HepG2 (cell line): ENCODE data around the gene TMEM63C. TPM values are rescaled to one million over a fixed set of nuclear protein-coding genes. Genes with fewer than 3 reads are reported as not detected.

Experiments
- ATAC-seq: fragments of 200-7000 bp; cut with Tn5 transposase; 3 replicates; pipeline ENCODE4 v1.9.1; 2020; ENCODE audit warnings: mild to moderate bottlenecking, moderate library complexity
- BruUV-seq: library from RNA; stranded (reverse); fragments of 400-500 nt; replicated peaks from 2 replicates; lab custom pipeline; 2021; lab: Mats Ljungman, UMichigan
- CTCF ChIA-PET: fragments of 300-600 bp; formaldehyde crosslinking; extraction: SDS; loops from one replicate; lab custom pipeline; 2021; ENCODE audit warnings: low total read pairs, inconsistent platforms, low intra/inter-chr PET ratio; lab: Yijun Ruan, JAX
- POLR2A ChIA-PET: fragments of 350-600 bp; sonication (Branson Sonifier 250); formaldehyde crosslinking; loops from one replicate; lab custom pipeline; 2020; ENCODE audit warnings: antibody characterized with exemption, inconsistent platforms; lab: Yijun Ruan, JAX
- DNase-seq: peaks from one replicate; pipeline ENCODE4 v3.0.0-alpha.2; 2015; ENCODE audit warnings: low spot score
- FAIRE-seq: peaks from 3 replicates; lab custom pipeline; 2011; peaks lifted over from hg19 to GRCh38; lab: Jason Lieb, UNC
- H2AFZ ChIP-seq: one replicate; pipeline ENCODE4 v1.6.1; 2011; ENCODE audit warnings: low read length, inconsistent platforms
- H3K27ac ChIP-seq: fragments of 300-600 bp; 3 replicates; pipeline ENCODE4 v1.8.0; 2011; ENCODE audit warnings: mixed run types, mild to moderate bottlenecking, mixed read lengths, low read length, inconsistent platforms; ENCODE audit not compliant: insufficient read depth; ENCODE audit errors: extremely low read length
- H3K27me3 ChIP-seq, 2 experiments: fragments of 200-600 bp in 1 of 2; 2 replicates in 1 of 2; 3 replicates in 1 of 2; pipeline versions ENCODE4 v1.6.0 to v1.8.0; 2011; ENCODE audit warnings: low read length in 2 of 2, mild to moderate bottlenecking in 2 of 2, moderate library complexity in 2 of 2, inconsistent platforms in 1 of 2; ENCODE audit not compliant: insufficient read depth in 2 of 2, control insufficient read depth in 1 of 2
- H3K36me3 ChIP-seq, 2 experiments: fragments of 200-600 bp in 1 of 2; replicated peaks in 1 of 2; 2 replicates in 1 of 2; 3 replicates in 1 of 2; pipeline versions ENCODE4 v1.5.1 to v1.8.0; 2011; ENCODE audit warnings: low read length in 2 of 2, inconsistent platforms in 1 of 2; ENCODE audit not compliant: insufficient read depth in 2 of 2, control insufficient read depth in 1 of 2
- H3K4me1 ChIP-seq: 2 replicates; pipeline ENCODE4 v1.5.1; 2012; ENCODE audit warnings: low read length, inconsistent platforms; ENCODE audit not compliant: insufficient read depth
- H3K4me2 ChIP-seq: 2 replicates; pipeline ENCODE4 v1.6.0; 2011; ENCODE audit warnings: low read depth, low read length, inconsistent platforms
- H3K4me3 ChIP-seq, 3 experiments: fragments of 200-600 bp in 1 of 3; sonication (generic), shearing (Covaris generic) in 1 of 3; replicated peaks in 1 of 3; 2 replicates each; pipeline ENCODE4 v1.5.1; 2011 to 2016; ENCODE audit warnings: low read length in 3 of 3, inconsistent platforms in 2 of 3, low read depth in 2 of 3, mild to moderate bottlenecking in 2 of 3, control low read depth in 1 of 3, mixed read lengths in 1 of 3; ENCODE audit not compliant: insufficient read depth in 1 of 3
- H3K79me2 ChIP-seq: one replicate; pipeline ENCODE4 v1.6.1; 2011; ENCODE audit warnings: low read length, inconsistent platforms; ENCODE audit not compliant: insufficient read depth
- H3K9ac ChIP-seq: 2 replicates; pipeline ENCODE4 v1.6.0; 2011; ENCODE audit warnings: mild to moderate bottlenecking, low read depth, low read length, inconsistent platforms; ENCODE audit not compliant: insufficient read depth
- H3K9me3 ChIP-seq: 2 replicates; pipeline ENCODE4 v1.5.1; 2012; ENCODE audit warnings: mild to moderate bottlenecking, low read length
- H4K20me1 ChIP-seq: 2 replicates; pipeline ENCODE4 v1.6.0; 2011; ENCODE audit warnings: inconsistent platforms, mild to moderate bottlenecking, low read length, moderate library complexity; ENCODE audit not compliant: insufficient read depth
- MEIS2 ChIP-seq: sonication (generic); formaldehyde crosslinking; IDR thresholded peaks from 2 replicates; pipeline ENCODE4 v1.9.0; 2021; ENCODE audit warnings: mild to moderate bottlenecking, missing genetic modification reagents
- PAWR ChIP-seq: sonication (generic); formaldehyde crosslinking; IDR thresholded peaks from 2 replicates; pipeline ENCODE4 v1.4.0; 2020; ENCODE audit warnings: missing genetic modification reagents, mild to moderate bottlenecking, borderline replicate concordance
- RELA ChIP-seq: sonication (generic); formaldehyde crosslinking; IDR thresholded peaks from 2 replicates; pipeline ENCODE4 v1.4.0; 2020; ENCODE audit warnings: missing genetic modification reagents
- ZIK1 ChIP-seq: sonication (generic); formaldehyde crosslinking; IDR thresholded peaks from 2 replicates; pipeline ENCODE4 v1.5.0; 2020; ENCODE audit warnings: mild to moderate bottlenecking, low read depth, missing genetic modification reagents, borderline replicate concordance
- ZNF432 ChIP-seq: sonication (generic); formaldehyde crosslinking; IDR thresholded peaks from 2 replicates; pipeline ENCODE4 v1.5.0; 2020; ENCODE audit warnings: missing genetic modification reagents, mild to moderate bottlenecking, borderline replicate concordance
- ZSCAN12 ChIP-seq: sonication (generic); formaldehyde crosslinking; IDR thresholded peaks from 2 replicates; pipeline ENCODE4 v1.9.0; 2021; ENCODE audit warnings: mild to moderate bottlenecking, missing genetic modification reagents
- WGBS: methylation state at CpG from one replicate; pipeline ENCODE4 v1.1.6; 2017; ENCODE audit warnings: low lambda C conversion rate; 5-methylcytosine and 5-hydroxymethylcytosine counted together
- in situ Hi-C: cut with HindIII; loops from 2 replicates; pipeline ENCODE4 v1.10.0; 2017; ENCODE audit warnings: low pct_unique_long_range_greater_than_20kb; ENCODE audit not compliant: extremely low pct_ligation_motif_present
- intact Hi-C: fragments of 100-400 bp; cut with micrococcal nuclease; formaldehyde crosslinking; loops from one replicate; pipeline ENCODE4 v1.10.0; 2022; ENCODE audit not compliant: unreplicated experiment
- polyA plus RNA-seq, 8 experiments: library from polyadenylated mRNA; depleted of rRNA in 3 of 8; stranded (reverse) in 7 of 8; unstranded in 1 of 8; fragments of >200 nt; fragmentation: Illumina TruSeq in 4 of 8; extraction: Trizol in 4 of 8; gene quantifications; 2 replicates each; pipeline versions ENCODE4 v1.2.1 to v1.2.3, GENCODE V29; 2011 to 2016; ENCODE audit warnings: low read depth in 4 of 8, missing spikeins in 1 of 8, mixed read lengths in 1 of 8; ENCODE audit not compliant: insufficient read depth in 1 of 8
- total RNA-seq, 5 experiments: library from RNA; depleted of rRNA; stranded (reverse); fragments of >200 nt; fragmentation: Illumina TruSeq; extraction: Trizol; gene quantifications; 2 replicates each; pipeline ENCODE4 v1.2.3, GENCODE V29; 2016; ENCODE audit warnings: low read depth in 1 of 5
- TF ChIP-seq, protein P1 (sequence below): sonication (generic); formaldehyde crosslinking; IDR thresholded peaks from 2 replicates; pipeline ENCODE4 v1.4.0; 2020; ENCODE audit warnings: mild to moderate bottlenecking, missing genetic modification reagents, borderline replicate concordance
- TF ChIP-seq, protein P2 (sequence below): sonication (generic); formaldehyde crosslinking; IDR thresholded peaks from 2 replicates; pipeline ENCODE4 v1.5.0; 2020; ENCODE audit warnings: missing genetic modification reagents

TMEM63C gene
- total and polyA plus RNA-seq, 2 of the 13 experiments (the other 11 are each of a cell fraction or from before 2014, with no cell fraction given): 0.17 to 0.27 TPM

DNA sequence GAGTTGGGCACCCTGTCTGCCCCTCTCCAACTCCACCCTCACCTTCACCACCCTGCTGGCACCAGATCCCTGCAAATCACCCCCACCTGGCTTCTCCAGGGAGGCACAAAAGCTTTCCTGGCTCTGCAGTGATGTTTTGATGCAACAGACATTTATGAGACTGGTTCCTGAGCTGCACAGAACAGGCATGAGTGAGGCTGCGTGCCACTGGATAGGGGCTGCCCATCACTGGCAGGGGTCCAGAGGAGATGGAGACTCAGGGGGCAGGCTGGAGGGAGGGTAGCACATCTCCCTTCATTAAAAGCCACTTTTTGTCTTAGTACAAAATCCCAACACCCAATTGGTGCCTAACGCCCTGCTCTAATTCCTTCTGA is 22.7 kb upstream of the TMEM63C start:
- H3K9ac ChIP-seq: no peak overlapping the region
- TF ChIP-seq PAWR (CRISPR knock-in tag): no peak
- no peak for TF ChIP-seq RELA
- TF ChIP-seq, protein P1, sequence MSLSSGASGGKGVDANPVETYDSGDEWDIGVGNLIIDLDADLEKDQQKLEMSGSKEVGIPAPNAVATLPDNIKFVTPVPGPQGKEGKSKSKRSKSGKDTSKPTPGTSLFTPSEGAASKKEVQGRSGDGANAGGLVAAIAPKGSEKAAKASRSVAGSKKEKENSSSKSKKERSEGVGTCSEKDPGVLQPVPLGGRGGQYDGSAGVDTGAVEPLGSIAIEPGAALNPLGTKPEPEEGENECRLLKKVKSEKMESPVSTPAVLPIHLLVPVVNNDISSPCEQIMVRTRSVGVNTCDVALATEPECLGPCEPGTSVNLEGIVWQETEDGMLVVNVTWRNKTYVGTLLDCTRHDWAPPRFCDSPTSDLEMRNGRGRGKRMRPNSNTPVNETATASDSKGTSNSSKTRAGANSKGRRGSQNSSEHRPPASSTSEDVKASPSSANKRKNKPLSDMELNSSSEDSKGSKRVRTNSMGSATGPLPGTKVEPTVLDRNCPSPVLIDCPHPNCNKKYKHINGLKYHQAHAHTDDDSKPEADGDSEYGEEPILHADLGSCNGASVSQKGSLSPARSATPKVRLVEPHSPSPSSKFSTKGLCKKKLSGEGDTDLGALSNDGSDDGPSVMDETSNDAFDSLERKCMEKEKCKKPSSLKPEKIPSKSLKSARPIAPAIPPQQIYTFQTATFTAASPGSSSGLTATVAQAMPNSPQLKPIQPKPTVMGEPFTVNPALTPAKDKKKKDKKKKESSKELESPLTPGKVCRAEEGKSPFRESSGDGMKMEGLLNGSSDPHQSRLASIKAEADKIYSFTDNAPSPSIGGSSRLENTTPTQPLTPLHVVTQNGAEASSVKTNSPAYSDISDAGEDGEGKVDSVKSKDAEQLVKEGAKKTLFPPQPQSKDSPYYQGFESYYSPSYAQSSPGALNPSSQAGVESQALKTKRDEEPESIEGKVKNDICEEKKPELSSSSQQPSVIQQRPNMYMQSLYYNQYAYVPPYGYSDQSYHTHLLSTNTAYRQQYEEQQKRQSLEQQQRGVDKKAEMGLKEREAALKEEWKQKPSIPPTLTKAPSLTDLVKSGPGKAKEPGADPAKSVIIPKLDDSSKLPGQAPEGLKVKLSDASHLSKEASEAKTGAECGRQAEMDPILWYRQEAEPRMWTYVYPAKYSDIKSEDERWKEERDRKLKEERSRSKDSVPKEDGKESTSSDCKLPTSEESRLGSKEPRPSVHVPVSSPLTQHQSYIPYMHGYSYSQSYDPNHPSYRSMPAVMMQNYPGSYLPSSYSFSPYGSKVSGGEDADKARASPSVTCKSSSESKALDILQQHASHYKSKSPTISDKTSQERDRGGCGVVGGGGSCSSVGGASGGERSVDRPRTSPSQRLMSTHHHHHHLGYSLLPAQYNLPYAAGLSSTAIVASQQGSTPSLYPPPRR (CRISPR knock-in tag): no peak
- TF ChIP-seq, protein P2, sequence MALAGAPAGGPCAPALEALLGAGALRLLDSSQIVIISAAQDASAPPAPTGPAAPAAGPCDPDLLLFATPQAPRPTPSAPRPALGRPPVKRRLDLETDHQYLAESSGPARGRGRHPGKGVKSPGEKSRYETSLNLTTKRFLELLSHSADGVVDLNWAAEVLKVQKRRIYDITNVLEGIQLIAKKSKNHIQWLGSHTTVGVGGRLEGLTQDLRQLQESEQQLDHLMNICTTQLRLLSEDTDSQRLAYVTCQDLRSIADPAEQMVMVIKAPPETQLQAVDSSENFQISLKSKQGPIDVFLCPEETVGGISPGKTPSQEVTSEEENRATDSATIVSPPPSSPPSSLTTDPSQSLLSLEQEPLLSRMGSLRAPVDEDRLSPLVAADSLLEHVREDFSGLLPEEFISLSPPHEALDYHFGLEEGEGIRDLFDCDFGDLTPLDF (CRISPR knock-in tag): no peak
- no peak for TF ChIP-seq ZIK1 (CRISPR knock-in tag)
- TF ChIP-seq ZNF432 (CRISPR knock-in tag): no peak
- TF ChIP-seq ZSCAN12 (CRISPR knock-in tag): no peak
- no peak for TF ChIP-seq MEIS2 (CRISPR knock-in tag)
- FAIRE-seq: no peak
- no peaks in the 10 kb centered on the region for H3K4me1 ChIP-seq
- H3K27me3 ChIP-seq: peaks cover 0 to 23% of the 10 kb centered on the region in 2 experiments; a peak in 3 of 5 replicates
- H3K36me3 ChIP-seq: no peaks in the 10 kb centered on the region
- H2AFZ ChIP-seq: no peak overlapping the region
- H3K27ac ChIP-seq: no peak overlapping the region
- no peak overlapping the region for H3K4me3 ChIP-seq
- H3K4me2 ChIP-seq: no peak overlapping the region
- no peak for DNase-seq
- ATAC-seq: no peak
- BruUV-seq: no TSS peak
- ChIA-PET CTCF (no interaction called here), POLR2A (no interaction called here)
- H3K9me3 ChIP-seq: no peaks in the 10 kb centered on the region
- intact Hi-C loops: loop anchor here (10.0 kb wide), 1 partner anchor 396 kb away; no protein-coding TSS in a partner anchor
- no peaks in the 10 kb centered on the region for H3K79me2 ChIP-seq
- H4K20me1 ChIP-seq: no peaks in the 10 kb centered on the region
- in situ Hi-C loops: no loop called here
- WGBS: 33% methylated on average over 2 of the region's 2 CpGs
